Kidney epithelial cell (primary cell): ENCODE data around the gene ACAN. TPM values are rescaled to one million over a fixed set of nuclear protein-coding genes. Genes with fewer than 3 reads are reported as not detected.

Experiments used
- DNase-seq: peaks from one replicate; pipeline ENCODE4 v3.0.0-alpha.2; 2010; ENCODE audit warnings: low read depth
- H3K27me3 ChIP-seq: 2 replicates; pipeline ENCODE4 v1.6.0; 2011; ENCODE audit warnings: low read length; ENCODE audit not compliant: control insufficient read depth, insufficient read depth
- H3K36me3 ChIP-seq: 2 replicates; pipeline ENCODE4 v1.5.1; 2011; ENCODE audit warnings: low read length; ENCODE audit not compliant: control insufficient read depth, insufficient read depth
- H3K4me3 ChIP-seq: 2 replicates; pipeline ENCODE4 v1.5.1; 2011; ENCODE audit warnings: low read depth, mild to moderate bottlenecking, control low read depth, low read length
- total RNA-seq: library from RNA; depleted of rRNA; stranded (reverse); fragments of >200 nt; gene quantifications from 2 replicates; pipeline ENCODE4 v1.2.3, GENCODE V29; 2015
- TF ChIP-seq, protein P1 (sequence below): IDR thresholded peaks from 2 replicates; pipeline ENCODE4 v1.5.1; 2011; ENCODE audit warnings: mild to moderate bottlenecking, moderate library complexity, low read length, control low read depth, inconsistent platforms; ENCODE audit not compliant: insufficient read depth, poor library complexity, severe bottlenecking

Gene ACAN
- total RNA-seq, 1 donor from 2014 or later, result 0.08 TPM

DNA sequence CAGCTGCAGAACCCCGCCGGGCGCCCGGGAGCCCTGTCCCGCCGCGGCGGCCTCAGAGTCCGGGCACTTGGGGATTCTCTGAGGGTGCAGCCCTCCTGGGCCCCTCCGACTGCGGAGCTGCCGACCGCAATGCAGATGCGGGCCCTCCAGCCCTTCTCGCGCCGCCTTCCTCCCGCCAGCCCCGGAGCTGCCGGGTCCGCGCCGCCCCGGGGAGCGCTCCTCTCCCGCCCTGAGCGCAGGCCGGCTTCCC is 320 bp upstream of the ACAN start:
- H3K4me3 ChIP-seq, result no peak overlapping the region

GRCh38 chr15:88803920-88804247 is 648 bp downstream of the ACAN start:
- TF ChIP-seq, protein P1, sequence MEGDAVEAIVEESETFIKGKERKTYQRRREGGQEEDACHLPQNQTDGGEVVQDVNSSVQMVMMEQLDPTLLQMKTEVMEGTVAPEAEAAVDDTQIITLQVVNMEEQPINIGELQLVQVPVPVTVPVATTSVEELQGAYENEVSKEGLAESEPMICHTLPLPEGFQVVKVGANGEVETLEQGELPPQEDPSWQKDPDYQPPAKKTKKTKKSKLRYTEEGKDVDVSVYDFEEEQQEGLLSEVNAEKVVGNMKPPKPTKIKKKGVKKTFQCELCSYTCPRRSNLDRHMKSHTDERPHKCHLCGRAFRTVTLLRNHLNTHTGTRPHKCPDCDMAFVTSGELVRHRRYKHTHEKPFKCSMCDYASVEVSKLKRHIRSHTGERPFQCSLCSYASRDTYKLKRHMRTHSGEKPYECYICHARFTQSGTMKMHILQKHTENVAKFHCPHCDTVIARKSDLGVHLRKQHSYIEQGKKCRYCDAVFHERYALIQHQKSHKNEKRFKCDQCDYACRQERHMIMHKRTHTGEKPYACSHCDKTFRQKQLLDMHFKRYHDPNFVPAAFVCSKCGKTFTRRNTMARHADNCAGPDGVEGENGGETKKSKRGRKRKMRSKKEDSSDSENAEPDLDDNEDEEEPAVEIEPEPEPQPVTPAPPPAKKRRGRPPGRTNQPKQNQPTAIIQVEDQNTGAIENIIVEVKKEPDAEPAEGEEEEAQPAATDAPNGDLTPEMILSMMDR, result no peak
- Histone ChIP-seq H3K4me3 (no peak overlapping the region), H3K36me3 (no peaks in the 10 kb centered on the region), H3K27me3 (peaks cover 37% of the 10 kb centered on the region)
- DNase-seq, result no peak

More for the DNA sequence above, 320 bp upstream of the ACAN start:
- H3K36me3 ChIP-seq, result no peaks in the 10 kb centered on the region
- TF ChIP-seq, protein P1, result no peak
- no peak for DNase-seq
- peaks cover 37% of the 10 kb centered on the region for H3K27me3 ChIP-seq

DNA sequence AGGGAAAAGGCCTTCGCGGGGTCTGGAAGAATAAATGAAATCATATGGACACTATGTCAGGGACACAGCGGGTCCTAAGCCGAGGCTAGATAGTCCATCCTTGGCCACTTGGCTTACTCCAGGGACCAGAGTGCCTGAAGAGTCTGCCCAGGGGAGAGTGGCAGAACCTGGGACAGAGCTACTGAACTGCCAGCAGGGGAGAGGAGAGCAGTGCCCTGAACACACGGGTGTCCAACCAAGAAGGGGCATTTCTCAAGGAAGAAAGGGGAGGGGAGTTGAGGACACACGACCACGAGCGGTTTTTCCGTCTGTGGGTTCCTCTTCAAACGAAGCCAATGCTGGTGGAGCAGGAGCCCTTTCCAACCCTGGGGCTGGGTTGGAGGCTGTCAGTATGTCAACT is 1.0 kb downstream of the ACAN start:
- peaks cover 37% of the 10 kb centered on the region for H3K27me3 ChIP-seq
- no peak for DNase-seq
- H3K4me3 ChIP-seq, result no peak overlapping the region
- TF ChIP-seq, protein P1, result no peak
- H3K36me3 ChIP-seq, result no peaks in the 10 kb centered on the region

GRCh38 chr15:88805031-88805780 is 2.0 kb downstream of the ACAN start:
- Histone ChIP-seq H3K36me3 (no peaks in the 10 kb centered on the region), H3K4me3 (no peak overlapping the region), H3K27me3 (peaks cover 37% of the 10 kb centered on the region)
- DNase-seq, result no peak
- TF ChIP-seq, protein P1, result no peak

GRCh38 chr15:88810446-88810845 is 7.2 kb downstream of the ACAN start:
- Histone ChIP-seq H3K36me3 (no peaks in the 10 kb centered on the region), H3K27me3 (peaks cover 5% of the 10 kb centered on the region), H3K4me3 (no peak overlapping the region)
- TF ChIP-seq, protein P1, result no peak
- DNase-seq, result no peak

GRCh38 chr15:88812133-88812532 is 8.9 kb downstream of the ACAN start:
- Histone ChIP-seq H3K36me3 (no peaks in the 10 kb centered on the region), H3K27me3 (no peaks in the 10 kb centered on the region), H3K4me3 (no peak overlapping the region)
- TF ChIP-seq, protein P1, result no peak
- no peak for DNase-seq
